DMS 273 (cell line): ENCODE measurements around the gene HMCN1.
A peak's percentile ranks its signal among the peaks of the same experiment; 100 is the strongest.
"Not testable (repeated sequence)": the region's sequence is repeated elsewhere in the genome, so short reads cannot be mapped to it uniquely, and the experiment has no call there.

Experiments
- DNase-seq: peaks from one replicate; lab custom pipeline; 2025; ENCODE audit not compliant: unreplicated experiment; lab: John Stamatoyannopoulos, UW

Gene HMCN1

DNA sequence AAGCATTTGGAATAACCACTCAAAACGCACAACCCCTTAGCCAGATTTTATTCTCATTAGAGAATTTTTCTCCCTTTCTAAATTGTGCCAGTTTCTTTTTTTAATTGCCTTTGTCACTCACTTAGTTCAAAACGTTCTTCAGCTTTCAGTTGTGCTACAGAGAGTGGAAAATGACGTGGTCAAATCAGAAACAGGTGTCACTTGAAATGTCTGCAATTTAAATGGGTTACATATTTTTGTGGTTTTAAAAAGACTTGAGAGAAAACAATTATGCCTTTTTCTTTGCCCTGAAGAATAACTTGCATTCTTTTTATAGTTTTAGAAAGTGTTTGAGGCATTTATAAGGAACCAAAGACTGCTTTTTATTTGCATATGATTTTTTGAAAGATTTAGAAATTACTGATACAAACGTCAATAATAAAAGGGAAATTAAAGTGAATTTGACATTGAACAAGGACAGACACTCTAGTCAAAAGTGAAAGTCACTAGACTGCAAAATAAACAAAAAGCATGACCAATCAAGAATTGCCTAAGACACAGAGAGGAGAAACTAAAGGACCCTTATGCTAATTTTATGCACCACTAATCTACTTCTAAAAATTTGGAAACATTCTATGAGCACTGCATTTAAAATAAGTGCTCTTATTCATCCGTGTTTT is 449.9 kb downstream of the HMCN1 start:
- DNase-seq: no peak

DNA sequence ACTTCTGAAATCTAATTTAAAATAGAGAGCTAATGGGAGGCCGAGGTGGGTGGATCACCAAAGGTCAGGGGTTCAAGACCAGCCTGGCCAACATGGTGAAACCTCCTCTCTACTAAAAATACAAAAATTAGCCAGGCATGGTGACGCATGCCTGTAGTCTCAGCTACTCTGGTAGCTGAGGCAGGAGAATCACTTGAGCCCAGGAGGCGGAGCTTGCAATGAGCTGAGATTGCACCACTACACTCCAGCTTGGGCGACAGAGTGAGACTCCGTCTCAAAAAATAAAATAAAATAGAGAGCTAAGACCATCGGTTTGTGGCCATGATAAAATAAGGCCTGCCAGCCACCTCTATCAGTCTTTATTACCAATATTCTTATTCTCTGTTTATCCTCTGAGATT is 452.1 kb downstream of the HMCN1 start:
- not testable (repeated sequence) for DNase-seq

DNA sequence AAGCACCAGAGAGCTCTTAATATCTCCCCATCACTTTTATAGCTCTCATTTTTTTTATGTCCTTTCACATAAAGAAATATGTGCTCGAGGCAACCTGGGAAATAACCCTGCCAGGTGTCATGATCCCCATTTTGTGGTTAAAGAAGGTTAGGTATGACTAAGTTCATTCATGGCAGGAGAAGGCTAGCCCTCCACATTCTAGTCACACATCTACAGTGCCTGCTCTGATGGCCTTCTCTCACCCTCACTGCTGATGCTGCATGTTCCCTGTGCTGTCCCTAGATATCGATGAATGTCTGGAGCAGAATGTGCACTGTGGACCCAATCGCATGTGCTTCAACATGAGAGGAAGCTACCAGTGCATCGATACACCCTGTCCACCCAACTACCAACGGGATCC is 453.4 kb downstream of the HMCN1 start:
- no peak for DNase-seq

DNA sequence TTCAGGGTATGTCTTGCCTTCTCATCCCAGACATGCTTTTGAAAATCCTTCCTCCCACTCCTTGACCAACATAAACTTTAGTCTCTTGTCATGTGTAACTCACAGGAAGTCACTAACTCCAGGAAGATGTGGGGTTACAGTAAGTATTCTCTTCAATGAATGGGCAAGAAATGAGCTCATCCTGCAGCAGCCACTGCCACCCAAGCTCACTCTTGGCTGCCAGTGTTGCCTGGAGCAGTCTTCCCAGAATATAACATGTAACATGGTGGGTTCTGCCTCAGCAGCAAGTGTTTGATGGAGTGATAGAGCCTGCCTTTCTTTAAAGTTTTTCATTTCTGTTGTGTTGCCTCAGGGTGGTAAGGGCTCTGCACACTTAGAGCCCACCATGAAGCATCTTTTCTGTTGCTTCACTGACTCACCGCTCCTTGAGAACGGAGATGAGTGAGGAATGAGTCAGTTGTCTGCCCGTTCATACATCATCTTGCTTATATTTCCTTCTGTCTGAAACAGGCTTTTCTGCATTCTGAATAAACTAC is 453.9 kb downstream of the HMCN1 start:
- no peak for DNase-seq

DNA sequence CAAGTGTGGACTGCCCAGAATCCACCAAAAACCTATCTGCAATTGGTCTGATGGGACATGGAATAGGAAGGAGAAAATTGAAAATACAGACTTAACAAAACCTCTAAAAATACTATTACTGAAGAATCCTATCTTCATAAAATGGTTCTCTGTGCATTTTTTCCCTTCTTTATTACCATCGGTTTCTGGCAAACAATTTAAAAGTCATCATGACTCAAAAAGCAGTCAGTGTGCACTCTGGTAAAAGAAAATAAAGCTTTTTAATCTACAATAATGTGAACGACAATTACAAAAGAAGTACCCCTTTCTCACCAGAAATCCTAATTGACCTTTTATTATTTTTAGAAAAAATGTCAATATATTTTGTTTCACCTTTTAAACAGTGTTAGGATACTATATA is 454.5 kb downstream of the HMCN1 start:
- DNase-seq: no peak

DNA sequence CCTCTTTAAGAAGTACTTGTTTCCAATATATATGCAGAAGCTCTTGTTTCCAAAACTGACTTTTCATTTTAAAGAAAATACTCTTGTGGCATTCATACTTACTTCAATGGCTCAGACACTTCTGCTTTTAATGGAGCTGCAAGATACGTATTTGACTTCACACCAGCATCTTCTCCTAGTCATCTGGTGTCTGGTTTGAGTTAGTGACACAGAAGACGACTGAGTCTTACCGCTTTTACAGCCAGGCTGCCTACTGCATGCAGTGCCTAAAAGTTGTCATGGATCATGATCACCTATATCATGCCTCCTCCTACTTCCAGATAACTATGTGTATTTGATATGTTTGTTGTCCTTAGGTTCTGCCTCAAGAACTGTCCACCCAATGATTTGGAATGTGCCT is 455.0 kb downstream of the HMCN1 start:
- no peak for DNase-seq

DNA sequence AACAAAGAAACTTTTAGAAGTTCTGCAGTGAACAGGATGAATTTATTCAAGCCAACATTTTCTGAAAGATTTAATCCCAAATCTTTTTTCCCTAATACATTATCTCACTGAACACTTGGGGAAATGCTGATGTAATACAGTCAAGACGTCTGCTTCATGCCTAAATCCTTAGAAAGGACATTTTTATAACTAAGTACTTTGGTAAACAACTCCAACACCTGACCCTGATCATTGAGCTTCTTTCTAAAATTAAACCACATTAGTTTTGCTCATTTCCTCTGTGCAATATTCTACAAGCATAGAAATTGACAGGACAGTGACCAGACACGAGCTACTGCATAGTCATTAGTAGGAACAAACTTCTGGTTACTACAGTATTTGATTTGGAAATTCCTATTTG is 457.3 kb downstream of the HMCN1 start:
- DNase-seq: no peak

DNA sequence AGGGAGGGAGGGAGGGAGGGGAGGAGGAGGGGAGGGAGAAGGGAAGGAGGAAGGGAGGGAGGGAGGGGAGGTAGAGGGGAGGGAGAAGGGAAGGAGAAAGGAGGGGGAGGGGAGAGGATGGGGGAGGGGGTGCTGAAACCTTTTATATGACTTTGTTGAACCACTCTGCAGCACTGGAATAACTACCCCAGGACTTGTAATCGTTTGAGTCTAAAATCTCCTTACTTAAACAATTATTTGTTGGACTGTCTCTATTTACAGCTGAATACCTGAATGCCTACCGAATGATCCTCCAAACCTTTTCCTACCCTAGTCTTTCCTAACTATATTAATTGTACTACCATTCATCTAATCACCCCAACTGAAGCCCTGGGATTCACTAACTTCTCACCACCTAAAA is 459.0 kb downstream of the HMCN1 start:
- no peak for DNase-seq

DNA sequence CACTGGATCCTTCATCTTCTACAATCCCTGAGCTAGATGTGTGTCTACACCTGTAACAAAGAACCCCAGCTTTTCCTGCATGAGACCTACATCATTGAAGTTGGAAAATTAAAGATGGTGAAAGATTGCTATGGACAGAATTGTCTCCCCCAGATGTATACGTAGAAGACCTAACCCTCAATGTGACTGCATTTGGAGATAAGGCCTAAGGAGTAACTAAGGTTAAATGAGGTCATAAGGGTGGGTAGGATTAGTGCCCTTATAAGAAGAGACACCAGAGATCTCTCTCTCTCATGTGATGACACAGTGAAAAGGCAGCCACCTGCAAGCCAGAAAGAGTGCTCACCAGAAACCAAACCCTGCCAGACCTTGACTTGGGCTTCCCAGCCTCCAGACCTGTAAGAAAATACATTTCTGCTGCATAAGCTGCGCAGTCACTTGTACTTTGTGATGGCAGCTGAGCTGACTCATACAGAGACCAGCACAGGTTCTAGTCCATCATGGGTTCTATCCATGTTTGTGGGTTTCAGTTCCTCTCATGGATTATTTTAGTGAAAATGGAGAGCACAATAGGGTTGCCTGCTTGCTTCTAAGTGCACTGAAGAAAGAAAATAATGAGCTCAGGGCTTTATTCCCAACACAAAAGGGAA is 460.0 kb downstream of the HMCN1 start:
- DNase-seq: no peak

DNA sequence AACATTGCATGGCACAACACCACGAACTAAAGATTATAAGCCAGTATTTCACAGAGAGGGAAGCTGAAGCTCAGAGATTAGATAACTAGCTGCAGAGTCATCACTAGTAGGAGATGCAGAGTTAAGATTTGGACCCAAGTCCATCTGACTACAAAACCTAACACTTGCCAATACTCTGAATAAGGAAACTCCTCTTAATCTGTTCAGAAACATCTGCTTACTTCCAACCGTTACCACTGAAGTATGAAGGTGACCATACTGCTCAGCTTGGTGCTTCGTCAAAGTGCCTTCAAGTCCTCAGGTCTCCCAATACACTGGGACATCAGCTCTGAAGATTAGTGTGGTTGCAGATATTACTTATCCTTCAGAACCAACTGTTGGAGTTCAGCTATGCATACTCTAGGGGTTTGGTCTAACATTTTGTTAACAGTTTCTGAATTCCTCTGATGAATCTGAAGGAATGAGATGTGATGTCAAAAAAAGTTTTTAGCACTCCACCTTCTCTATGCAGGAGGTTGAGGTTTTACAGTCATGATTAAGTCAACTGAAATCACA is 461.3 kb downstream of the HMCN1 start:
- DNase-seq: no peak

DNA sequence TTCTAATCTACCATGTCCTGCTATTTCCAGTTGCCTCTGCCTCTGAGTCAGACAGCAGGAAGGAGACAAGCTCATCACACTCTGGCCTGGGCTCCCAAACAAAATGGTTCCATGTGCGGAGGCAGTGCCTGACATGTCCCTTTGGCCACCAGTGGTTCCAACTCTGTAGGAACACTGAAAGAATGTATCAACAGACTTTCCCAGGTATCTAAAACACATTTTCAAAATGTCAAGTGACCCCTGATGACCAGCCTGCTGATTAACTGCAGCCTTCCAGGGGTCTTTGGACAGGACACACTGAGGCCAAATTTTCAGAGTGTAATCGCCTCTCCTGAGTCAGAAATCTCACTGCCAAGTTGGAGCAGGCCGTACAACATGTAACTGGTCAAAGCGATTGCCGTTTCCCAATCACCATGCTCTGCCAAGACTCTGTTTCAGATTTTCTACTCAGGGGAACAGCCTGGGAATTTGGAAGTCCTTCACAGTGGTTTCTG is 468.1 kb downstream of the HMCN1 start:
- no peak for DNase-seq

DNA sequence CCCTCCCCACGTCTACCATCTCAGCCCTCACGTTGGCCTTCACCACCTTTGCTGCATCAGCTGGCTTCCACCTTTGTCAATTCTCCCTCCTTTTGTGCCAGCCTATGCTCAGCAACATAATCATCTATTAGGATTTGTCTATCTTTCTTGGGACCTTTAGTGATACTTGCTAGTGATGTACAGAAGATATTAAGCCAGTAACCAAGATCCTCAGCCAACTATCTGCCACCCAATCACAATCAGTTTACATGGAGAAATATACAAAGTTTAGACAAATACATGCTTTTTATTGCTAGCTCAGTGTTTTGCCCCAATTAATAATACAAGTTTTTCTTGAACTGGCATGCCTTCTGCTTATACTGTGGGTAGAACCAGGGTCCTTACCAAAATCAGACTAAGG is 468.6 kb downstream of the HMCN1 start:
- no peak for DNase-seq

DNA sequence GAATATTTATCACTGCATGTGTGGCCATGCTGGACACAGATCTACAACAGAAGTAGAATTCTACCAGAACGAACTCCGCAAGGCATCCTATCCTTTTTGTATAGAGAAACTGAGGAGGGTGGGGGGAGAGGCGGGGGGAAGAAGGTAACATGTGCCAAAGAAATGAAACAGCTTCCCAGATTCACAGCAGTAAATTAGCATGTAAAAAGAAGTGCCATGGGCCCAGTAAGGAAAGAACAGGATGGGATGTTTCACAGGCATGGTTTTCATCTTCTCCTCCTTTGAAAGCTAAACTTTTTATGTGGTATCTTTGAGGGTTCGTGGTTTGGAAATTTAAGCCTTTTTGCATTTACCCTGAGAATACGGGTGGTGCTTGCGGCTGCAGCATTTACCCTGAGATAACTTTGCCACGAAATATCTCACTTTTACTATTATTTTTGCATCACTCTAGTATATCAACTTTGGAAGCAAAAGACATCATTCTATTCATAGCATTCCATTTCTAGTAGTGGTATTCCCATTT is 471.9 kb downstream of the HMCN1 start:
- no peak for DNase-seq

DNA sequence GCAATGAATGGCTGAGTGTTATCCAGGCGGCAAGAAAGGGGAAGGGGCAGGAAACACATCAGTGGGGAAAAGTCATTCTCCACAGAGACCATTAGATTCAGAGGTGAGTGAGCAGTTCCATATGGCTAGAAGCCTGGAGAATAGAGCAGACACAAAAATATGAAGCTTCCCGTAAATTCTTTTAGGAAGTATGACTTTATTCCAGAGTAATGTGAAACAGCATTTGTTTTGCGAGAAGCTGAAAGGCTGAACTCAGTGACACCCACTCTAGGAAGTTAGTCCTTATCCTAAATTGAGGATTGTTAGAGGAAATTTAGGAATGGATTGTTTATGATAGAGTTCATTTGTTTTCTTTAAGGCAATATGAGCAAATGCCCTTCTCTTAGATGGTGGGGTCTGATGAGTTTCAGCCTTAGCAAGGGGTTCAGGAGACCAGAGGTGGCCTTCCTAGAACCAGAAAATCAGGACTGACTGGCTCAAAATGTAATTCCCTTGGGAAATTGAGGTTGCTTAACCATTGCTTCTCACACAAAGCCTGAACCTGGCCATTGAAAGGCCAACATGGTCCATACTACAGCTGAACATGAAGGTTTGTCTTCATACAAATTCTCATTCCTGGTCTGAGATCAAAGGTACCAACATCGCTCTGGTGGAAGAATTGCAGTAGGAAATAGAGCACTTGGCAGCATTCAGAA is 473.3 kb downstream of the HMCN1 start:
- DNase-seq: no peak

DNA sequence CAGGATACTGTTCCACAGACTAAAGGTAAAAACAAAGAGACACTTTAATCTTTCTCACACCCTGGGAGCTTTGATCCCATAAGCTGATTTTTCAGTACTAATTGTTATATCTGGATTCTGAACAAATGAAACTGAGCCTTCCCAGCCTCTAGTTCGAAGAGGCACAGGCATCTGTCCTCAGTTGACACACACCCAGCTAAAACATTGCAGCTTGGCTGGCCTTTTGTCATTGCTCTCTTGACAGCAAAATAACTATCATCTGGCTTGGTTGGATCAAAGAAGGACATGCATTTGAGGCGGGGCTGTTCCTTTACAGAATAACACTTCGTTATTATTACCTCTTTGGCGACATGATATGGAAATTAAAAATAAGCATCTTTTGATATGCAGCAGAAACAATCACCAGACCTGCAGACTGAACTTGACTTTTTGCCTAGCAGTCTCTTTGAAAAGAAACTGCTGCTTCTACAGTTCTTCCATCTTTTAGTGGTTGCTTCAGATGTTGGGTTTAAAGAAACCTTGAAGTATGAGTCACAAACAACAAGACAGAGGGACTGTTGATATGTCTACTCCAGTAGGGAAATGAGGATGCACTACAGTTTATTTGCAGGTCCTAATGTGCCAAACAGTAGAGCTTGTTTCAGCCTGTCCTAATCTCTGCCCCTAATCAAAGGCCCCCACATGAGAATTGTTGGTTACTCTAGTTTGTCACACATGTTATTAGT is 474.4 kb downstream of the HMCN1 start:
- DNase-seq: no peak

DNA sequence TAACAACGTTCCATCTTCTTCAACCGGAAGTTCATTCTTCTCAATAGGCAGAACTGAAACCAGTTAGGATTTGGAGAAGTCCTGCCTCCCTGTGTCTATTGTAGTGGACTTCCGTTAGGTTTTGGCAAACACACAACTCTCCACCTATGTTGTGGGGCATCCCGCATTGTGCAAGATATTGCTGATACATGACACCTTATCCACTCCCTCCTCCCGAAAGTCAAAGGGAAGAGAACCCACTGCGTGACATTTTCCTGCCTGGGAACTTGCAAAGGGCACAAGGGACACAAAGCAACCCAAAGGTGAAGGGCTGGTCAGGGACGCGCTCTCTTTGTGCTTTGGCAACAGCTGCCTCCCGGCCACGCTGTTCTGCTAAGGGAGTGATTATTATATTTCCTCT is 476.1 kb downstream of the HMCN1 start:
- no peak for DNase-seq

DNA sequence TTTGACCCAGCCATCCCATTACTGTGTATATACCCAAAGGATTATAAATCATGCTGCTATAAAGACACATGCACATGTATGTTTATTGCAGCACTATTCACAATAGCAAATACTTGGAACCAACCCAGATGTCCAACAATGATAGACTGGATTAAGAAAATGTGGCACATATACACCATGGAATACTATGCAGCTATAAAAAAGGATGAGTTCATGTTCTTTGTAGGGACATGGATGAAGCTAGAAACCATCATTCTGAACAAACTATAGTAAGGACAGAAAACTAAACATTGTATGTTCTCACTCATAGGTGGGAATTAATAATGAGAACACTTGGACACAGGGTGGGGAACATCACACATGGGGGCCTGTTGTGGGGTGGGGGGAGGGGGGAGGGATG is 477.4 kb downstream of the HMCN1 start:
- DNase-seq: not testable (repeated sequence)

DNA sequence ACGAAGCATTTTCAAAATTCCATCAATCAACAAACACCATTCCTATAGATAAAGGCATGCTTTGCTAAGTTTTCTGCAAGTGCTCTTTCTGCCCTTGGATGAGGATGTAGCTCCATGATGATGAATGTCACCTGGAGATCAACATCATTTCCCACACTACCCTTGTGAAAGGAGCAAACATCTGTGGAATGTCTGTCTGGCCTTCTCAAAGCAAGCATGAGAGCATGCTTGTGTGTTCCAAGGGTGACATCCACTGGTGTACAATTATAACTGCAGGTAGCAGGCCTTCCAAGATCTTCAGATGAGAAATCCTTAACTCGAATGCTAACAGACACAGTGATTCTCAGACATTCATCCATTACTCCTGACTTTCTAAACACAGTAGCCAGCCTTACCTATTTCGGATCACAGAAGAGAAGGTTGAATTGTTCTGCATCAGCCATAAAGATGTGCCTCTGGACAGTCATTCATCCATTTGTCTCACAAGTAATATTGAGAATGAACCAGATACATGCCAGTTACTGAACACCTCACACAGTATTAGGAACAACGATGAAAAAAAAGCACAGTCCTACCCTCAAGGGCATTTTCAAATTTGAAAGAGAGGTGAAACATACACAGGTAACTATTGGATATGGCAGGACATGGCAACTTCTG is 478.5 kb downstream of the HMCN1 start:
- DNase-seq: peak; percentile 83

DNA sequence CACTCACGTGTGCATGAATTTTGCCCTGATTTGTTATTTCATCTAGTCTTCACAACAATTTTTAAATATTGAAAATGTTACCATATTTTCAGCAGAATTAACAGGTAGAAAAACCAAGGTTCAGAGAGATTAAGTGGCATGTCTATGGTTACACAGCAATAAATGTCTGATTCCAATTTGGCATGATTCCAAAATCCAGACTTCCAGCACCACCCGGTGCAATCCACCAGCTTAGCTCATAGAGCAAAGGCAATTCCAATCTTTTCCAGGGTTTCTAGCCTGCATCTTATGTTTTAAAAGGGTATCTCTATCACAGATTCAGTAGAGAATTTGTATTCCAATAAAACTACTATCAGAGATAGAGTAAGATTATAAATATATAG is 479.0 kb downstream of the HMCN1 start:
- DNase-seq: peak; percentile 20

DNA sequence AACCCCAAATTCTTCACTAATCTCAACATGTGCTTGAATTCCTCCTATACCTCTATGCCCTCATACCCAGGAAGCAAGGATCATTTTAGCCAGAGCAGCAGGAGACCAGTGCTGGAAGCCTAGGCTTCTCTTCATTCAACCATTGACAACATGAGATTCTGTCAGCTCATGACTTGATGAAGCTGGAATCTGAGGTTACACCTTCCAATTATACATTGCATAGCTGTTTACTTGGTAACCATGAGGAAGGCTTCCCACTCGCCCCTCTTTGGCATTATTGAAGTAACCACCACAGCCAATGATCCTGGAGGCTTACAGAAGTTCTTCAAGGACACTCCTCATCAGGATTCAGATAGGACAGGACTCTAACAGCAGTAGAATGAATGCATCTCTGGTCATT is 480.6 kb downstream of the HMCN1 start:
- no peak for DNase-seq
